ENCODE data around the gene IL25. TPM values are rescaled to one million over a fixed set of nuclear protein-coding genes. Genes with fewer than 3 reads are reported as not detected.

The IL25 gene
- total and polyA plus RNA-seq, 2 experiments from 2014 or later, result not detected

DNA sequence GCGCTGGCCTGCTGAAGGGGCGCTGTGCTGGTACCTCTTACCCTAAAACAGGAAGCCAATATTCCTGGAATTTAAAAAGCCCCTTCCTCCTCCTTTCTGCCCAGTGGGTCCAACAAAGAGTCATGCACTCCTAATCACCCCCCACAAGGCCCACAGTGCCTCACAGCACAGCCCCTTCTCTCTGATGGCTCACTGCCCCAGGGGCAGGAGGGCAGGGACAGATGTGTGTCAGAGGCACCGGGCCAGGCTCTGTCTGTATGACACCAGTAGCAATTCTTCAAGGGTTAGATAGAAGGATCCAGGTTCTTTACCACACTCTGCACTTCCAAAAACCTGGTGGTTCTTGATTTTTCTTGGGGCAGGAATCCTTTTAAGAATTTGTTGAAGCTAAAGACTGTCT lies 26.5 kb downstream of the IL25 start (continued):
- TF ChIP-seq, protein P1, sequence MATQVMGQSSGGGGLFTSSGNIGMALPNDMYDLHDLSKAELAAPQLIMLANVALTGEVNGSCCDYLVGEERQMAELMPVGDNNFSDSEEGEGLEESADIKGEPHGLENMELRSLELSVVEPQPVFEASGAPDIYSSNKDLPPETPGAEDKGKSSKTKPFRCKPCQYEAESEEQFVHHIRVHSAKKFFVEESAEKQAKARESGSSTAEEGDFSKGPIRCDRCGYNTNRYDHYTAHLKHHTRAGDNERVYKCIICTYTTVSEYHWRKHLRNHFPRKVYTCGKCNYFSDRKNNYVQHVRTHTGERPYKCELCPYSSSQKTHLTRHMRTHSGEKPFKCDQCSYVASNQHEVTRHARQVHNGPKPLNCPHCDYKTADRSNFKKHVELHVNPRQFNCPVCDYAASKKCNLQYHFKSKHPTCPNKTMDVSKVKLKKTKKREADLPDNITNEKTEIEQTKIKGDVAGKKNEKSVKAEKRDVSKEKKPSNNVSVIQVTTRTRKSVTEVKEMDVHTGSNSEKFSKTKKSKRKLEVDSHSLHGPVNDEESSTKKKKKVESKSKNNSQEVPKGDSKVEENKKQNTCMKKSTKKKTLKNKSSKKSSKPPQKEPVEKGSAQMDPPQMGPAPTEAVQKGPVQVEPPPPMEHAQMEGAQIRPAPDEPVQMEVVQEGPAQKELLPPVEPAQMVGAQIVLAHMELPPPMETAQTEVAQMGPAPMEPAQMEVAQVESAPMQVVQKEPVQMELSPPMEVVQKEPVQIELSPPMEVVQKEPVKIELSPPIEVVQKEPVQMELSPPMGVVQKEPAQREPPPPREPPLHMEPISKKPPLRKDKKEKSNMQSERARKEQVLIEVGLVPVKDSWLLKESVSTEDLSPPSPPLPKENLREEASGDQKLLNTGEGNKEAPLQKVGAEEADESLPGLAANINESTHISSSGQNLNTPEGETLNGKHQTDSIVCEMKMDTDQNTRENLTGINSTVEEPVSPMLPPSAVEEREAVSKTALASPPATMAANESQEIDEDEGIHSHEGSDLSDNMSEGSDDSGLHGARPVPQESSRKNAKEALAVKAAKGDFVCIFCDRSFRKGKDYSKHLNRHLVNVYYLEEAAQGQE (IDR thresholded peaks at IDR 0.05; ENCODE audit: unreplicated experiment), result no peak
- no peak for TF ChIP-seq STAT1 (IDR thresholded peaks at IDR 0.05; ENCODE audit: unreplicated experiment)

DNA sequence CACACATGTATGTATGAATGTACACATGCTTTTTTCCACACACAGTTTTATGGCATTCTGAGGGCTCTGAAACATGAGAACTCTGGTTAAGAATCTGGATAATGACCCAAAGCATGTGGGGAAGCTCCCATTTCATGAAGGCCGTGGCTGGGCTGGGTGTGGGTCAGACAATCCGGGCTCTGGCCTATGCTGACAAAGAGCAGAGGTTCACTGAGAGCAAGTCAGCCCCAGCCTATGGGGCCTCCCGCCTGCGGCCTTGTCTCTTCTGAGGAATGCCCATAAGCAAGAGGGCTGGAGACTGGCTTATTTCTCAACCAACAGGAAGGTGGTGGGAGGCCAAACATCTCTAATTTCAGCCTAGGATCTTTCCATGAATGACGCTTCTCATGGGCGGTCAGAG lies 27.0 kb downstream of the IL25 start:
- H3K27me3 Mint-ChIP-seq (ENCODE audit: insufficient read depth, low read depth, poor library complexity), result peaks cover 10% of the 10 kb centered on the region
- Histone ChIP-seq H3K27ac (ENCODE audit: low read depth) (no peak overlapping the region), H3K27me3 (ENCODE audit: insufficient read depth) (no peaks in the 10 kb centered on the region), H3K79me2 (replicated peaks; ENCODE audit: insufficient read depth) (no peaks in the 10 kb centered on the region), H3K4me2 (no peak overlapping the region), H3K4me3 (no peak overlapping the region), H3K4me1 (ENCODE audit: insufficient read depth) (no peaks in the 10 kb centered on the region), H3F3A (replicated peaks; ENCODE audit: low read depth) (no peaks in the 10 kb centered on the region), H4K20me1 (replicated peaks; ENCODE audit: insufficient read depth) (no peaks in the 10 kb centered on the region), H2AFZ (no peak overlapping the region), H3K36me3 (ENCODE audit: insufficient read depth) (no peaks in the 10 kb centered on the region), H3K9me2 (ENCODE audit: insufficient read depth) (no peaks in the 10 kb centered on the region; the same call in 1 of the 2 replicates)
- no peak overlapping the region for H3K27ac Mint-ChIP-seq
- no peak overlapping the region for H3K4me3 Mint-ChIP-seq
- no peaks in the 10 kb centered on the region; the same call in 2 of the 3 replicates for H3K36me3 Mint-ChIP-seq (ENCODE audit: low read depth)
- H3K4me1 Mint-ChIP-seq, result peaks cover 3% of the 10 kb centered on the region; the same call in 1 of the 3 replicates
- ATAC-seq, result no peak
- DNase-seq (ENCODE audit: low spot score), result no peak
- no peaks in the 10 kb centered on the region; the same call in 2 of the 3 replicates for H3K9me3 Mint-ChIP-seq
- TF ChIP-seq EZH2 (IDR thresholded peaks at IDR 0.05; ENCODE audit: low read depth, unreplicated experiment) (no peak), ZNF331 (CRISPR knock-in tag; IDR thresholded peaks at IDR 0.05; ENCODE audit: low read depth) (no peak), NANOG (IDR thresholded peaks at IDR 0.05; ENCODE audit: borderline replicate concordance) (no peak), EZH2phosphoT487 (IDR thresholded peaks at IDR 0.05; ENCODE audit: unreplicated experiment) (no peak), STAT1 (IDR thresholded peaks at IDR 0.05; ENCODE audit: unreplicated experiment) (no peak)
- TF ChIP-seq, protein P2, sequence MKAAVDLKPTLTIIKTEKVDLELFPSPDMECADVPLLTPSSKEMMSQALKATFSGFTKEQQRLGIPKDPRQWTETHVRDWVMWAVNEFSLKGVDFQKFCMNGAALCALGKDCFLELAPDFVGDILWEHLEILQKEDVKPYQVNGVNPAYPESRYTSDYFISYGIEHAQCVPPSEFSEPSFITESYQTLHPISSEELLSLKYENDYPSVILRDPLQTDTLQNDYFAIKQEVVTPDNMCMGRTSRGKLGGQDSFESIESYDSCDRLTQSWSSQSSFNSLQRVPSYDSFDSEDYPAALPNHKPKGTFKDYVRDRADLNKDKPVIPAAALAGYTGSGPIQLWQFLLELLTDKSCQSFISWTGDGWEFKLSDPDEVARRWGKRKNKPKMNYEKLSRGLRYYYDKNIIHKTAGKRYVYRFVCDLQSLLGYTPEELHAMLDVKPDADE (IDR thresholded peaks at IDR 0.05), result no peak
- TF ChIP-seq, protein P1 (IDR thresholded peaks at IDR 0.05; ENCODE audit: unreplicated experiment), result no peak
- TF ChIP-seq, protein P3, sequence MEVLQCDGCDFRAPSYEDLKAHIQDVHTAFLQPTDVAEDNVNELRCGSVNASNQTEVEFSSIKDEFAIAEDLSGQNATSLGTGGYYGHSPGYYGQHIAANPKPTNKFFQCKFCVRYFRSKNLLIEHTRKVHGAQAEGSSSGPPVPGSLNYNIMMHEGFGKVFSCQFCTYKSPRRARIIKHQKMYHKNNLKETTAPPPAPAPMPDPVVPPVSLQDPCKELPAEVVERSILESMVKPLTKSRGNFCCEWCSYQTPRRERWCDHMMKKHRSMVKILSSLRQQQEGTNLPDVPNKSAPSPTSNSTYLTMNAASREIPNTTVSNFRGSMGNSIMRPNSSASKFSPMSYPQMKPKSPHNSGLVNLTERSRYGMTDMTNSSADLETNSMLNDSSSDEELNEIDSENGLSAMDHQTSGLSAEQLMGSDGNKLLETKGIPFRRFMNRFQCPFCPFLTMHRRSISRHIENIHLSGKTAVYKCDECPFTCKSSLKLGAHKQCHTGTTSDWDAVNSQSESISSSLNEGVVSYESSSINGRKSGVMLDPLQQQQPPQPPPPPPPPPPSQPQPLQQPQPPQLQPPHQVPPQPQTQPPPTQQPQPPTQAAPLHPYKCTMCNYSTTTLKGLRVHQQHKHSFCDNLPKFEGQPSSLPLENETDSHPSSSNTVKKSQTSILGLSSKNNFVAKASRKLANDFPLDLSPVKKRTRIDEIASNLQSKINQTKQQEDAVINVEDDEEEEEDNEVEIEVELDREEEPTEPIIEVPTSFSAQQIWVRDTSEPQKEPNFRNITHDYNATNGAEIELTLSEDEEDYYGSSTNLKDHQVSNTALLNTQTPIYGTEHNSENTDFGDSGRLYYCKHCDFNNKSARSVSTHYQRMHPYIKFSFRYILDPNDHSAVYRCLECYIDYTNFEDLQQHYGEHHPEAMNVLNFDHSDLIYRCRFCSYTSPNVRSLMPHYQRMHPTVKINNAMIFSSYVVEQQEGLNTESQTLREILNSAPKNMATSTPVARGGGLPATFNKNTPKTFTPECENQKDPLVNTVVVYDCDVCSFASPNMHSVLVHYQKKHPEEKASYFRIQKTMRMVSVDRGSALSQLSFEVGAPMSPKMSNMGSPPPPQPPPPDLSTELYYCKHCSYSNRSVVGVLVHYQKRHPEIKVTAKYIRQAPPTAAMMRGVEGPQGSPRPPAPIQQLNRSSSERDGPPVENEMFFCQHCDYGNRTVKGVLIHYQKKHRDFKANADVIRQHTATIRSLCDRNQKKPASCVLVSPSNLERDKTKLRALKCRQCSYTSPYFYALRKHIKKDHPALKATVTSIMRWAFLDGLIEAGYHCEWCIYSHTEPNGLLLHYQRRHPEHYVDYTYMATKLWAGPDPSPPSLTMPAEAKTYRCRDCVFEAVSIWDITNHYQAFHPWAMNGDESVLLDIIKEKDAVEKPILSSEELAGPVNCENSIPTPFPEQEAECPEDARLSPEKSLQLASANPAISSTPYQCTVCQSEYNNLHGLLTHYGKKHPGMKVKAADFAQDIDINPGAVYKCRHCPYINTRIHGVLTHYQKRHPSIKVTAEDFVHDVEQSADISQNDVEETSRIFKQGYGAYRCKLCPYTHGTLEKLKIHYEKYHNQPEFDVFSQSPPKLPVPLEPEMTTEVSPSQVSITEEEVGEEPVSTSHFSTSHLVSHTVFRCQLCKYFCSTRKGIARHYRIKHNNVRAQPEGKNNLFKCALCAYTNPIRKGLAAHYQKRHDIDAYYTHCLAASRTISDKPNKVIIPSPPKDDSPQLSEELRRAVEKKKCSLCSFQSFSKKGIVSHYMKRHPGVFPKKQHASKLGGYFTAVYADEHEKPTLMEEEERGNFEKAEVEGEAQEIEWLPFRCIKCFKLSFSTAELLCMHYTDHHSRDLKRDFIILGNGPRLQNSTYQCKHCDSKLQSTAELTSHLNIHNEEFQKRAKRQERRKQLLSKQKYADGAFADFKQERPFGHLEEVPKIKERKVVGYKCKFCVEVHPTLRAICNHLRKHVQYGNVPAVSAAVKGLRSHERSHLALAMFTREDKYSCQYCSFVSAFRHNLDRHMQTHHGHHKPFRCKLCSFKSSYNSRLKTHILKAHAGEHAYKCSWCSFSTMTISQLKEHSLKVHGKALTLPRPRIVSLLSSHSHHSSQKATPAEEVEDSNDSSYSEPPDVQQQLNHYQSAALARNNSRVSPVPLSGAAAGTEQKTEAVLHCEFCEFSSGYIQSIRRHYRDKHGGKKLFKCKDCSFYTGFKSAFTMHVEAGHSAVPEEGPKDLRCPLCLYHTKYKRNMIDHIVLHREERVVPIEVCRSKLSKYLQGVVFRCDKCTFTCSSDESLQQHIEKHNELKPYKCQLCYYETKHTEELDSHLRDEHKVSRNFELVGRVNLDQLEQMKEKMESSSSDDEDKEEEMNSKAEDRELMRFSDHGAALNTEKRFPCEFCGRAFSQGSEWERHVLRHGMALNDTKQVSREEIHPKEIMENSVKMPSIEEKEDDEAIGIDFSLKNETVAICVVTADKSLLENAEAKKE (CRISPR knock-in tag; IDR thresholded peaks at IDR 0.05), result no peak

All from GM23338 (cell line).